ENCODE measurements around the gene ADD3.

DNA sequence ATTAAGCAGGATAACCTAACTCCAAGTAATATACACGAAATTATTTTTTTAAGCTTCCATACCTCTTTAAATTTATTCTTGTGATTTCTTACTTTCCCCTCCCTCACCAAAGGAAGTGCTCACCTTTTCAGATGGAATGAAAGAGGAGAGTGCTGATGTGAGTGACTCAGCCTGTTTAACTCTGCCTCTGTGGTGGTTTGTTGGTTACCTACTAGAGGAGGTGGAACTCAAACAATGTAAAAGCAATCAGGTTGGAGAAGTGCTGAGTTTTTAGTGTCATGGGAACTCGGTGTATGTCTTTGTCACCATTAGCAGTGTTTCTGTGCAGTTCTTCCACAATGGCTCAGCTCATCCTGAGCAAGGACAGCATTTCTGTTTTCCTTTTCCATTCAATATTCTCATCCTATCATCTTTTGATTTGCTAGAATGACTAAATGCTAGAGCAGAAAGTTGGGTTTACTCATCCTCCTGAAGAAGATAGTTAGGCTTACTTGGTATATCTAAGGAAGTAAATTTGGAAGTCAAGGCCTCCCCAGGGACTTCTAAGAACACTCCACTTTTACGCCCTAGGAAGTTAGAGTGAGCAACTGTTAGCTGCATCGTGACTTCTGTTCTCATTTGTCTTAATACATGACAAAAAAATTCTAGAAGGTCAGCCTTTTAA, 6.0 kb downstream of the ADD3 start:
- TF ChIP-seq, protein P1, sequence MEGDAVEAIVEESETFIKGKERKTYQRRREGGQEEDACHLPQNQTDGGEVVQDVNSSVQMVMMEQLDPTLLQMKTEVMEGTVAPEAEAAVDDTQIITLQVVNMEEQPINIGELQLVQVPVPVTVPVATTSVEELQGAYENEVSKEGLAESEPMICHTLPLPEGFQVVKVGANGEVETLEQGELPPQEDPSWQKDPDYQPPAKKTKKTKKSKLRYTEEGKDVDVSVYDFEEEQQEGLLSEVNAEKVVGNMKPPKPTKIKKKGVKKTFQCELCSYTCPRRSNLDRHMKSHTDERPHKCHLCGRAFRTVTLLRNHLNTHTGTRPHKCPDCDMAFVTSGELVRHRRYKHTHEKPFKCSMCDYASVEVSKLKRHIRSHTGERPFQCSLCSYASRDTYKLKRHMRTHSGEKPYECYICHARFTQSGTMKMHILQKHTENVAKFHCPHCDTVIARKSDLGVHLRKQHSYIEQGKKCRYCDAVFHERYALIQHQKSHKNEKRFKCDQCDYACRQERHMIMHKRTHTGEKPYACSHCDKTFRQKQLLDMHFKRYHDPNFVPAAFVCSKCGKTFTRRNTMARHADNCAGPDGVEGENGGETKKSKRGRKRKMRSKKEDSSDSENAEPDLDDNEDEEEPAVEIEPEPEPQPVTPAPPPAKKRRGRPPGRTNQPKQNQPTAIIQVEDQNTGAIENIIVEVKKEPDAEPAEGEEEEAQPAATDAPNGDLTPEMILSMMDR (IDR thresholded peaks at IDR 0.05; ENCODE audit: borderline replicate concordance, extremely low read depth, low read length, poor library complexity, severe bottlenecking): no peak
- TF ChIP-seq EZH2 (IDR thresholded peaks at IDR 0.05; ENCODE audit: borderline replicate concordance, low read depth, low read length, severe bottlenecking): no peak

Measured in DND-41 (cell line).